HepG2 (cell line): Measurements from ENCODE around the gene INPP1. TPM values are rescaled to one million over a fixed set of nuclear protein-coding genes. Genes with fewer than 3 reads are reported as not detected.

Source experiments
- CAMTA2 ChIP-seq: sonication (generic); formaldehyde crosslinking; IDR thresholded peaks from 2 replicates; pipeline ENCODE4 v1.4.0; 2020; ENCODE audit warnings: mild to moderate bottlenecking, missing genetic modification reagents, borderline replicate concordance
- E2F2 ChIP-seq: sonication (generic); formaldehyde crosslinking; IDR thresholded peaks from 2 replicates; pipeline ENCODE4 v1.4.0; 2020; ENCODE audit warnings: missing genetic modification reagents, borderline replicate concordance
- FOXA3 ChIP-seq: IDR thresholded peaks from 2 replicates; pipeline ENCODE4 v1.6.1; 2016; ENCODE audit warnings: missing genetic modification reagents, missing compliant biosample characterization
- HNF4A ChIP-seq: sonication (generic); formaldehyde crosslinking; IDR thresholded peaks from 2 replicates; pipeline ENCODE4 v1.4.0; 2020; ENCODE audit warnings: missing genetic modification reagents
- MIER2 ChIP-seq: IDR thresholded peaks from 2 replicates; pipeline ENCODE4 v1.6.1; 2016; ENCODE audit warnings: missing biosample characterization, missing genetic modification reagents
- MXI1 ChIP-seq: IDR thresholded peaks from 3 replicates; pipeline ENCODE4 v1.6.1; 2012; ENCODE audit warnings: low read depth, low read length, inconsistent platforms, borderline replicate concordance
- PATZ1 ChIP-seq: sonication (generic); formaldehyde crosslinking; IDR thresholded peaks from 2 replicates; pipeline ENCODE4 v1.4.0; 2020; ENCODE audit warnings: missing genetic modification reagents
- SMAD1 ChIP-seq: sonication (generic); formaldehyde crosslinking; IDR thresholded peaks from 2 replicates; pipeline ENCODE4 v1.4.0; 2020; ENCODE audit warnings: missing genetic modification reagents, low read depth, mild to moderate bottlenecking, borderline replicate concordance
- STAG1 ChIP-seq: sonication (generic); formaldehyde crosslinking; IDR thresholded peaks from 2 replicates; pipeline ENCODE4 v1.4.0; 2020; ENCODE audit warnings: missing genetic modification reagents
- TAF1 ChIP-seq: sonication (generic); formaldehyde crosslinking; IDR thresholded peaks from 2 replicates; pipeline ENCODE4 v1.4.0; 2020; ENCODE audit warnings: missing genetic modification reagents
- TGIF2 ChIP-seq: IDR thresholded peaks from 2 replicates; pipeline ENCODE4 v1.6.1; 2016; ENCODE audit warnings: control low read depth, missing compliant biosample characterization
- ZNF33B ChIP-seq: sonication (generic); formaldehyde crosslinking; IDR thresholded peaks from 2 replicates; pipeline ENCODE4 v1.5.1; 2020; ENCODE audit warnings: mild to moderate bottlenecking, missing genetic modification reagents
- ZNF441 ChIP-seq: sonication (generic); formaldehyde crosslinking; IDR thresholded peaks from 2 replicates; pipeline ENCODE4 v1.7.0; 2021; ENCODE audit warnings: missing genetic modification reagents, borderline replicate concordance
- ZNF598 ChIP-seq: sonication (generic); formaldehyde crosslinking; IDR thresholded peaks from 2 replicates; pipeline ENCODE4 v1.5.1; 2020; ENCODE audit warnings: mild to moderate bottlenecking, missing genetic modification reagents, borderline replicate concordance
- ZNF773 ChIP-seq: sonication (generic); formaldehyde crosslinking; IDR thresholded peaks from 2 replicates; pipeline ENCODE4 v1.4.0; 2020; ENCODE audit warnings: missing genetic modification reagents, borderline replicate concordance
- ZZZ3 ChIP-seq: sonication (generic); formaldehyde crosslinking; IDR thresholded peaks from 2 replicates; pipeline ENCODE4 v1.4.0; 2020; ENCODE audit warnings: missing genetic modification reagents, mild to moderate bottlenecking, borderline replicate concordance
- polyA plus RNA-seq, 8 experiments: library from polyadenylated mRNA; depleted of rRNA in 3 of 8; stranded (reverse) in 7 of 8; unstranded in 1 of 8; fragments of >200 nt; fragmentation: Illumina TruSeq in 4 of 8; extraction: Trizol in 4 of 8; gene quantifications; 2 replicates each; pipeline versions ENCODE4 v1.2.1 to v1.2.3, GENCODE V29; 2011 to 2016; ENCODE audit warnings: low read depth in 4 of 8, missing spikeins in 1 of 8, mixed read lengths in 1 of 8; ENCODE audit not compliant: insufficient read depth in 1 of 8
- total RNA-seq, 5 experiments: library from RNA; depleted of rRNA; stranded (reverse); fragments of >200 nt; fragmentation: Illumina TruSeq; extraction: Trizol; gene quantifications; 2 replicates each; pipeline ENCODE4 v1.2.3, GENCODE V29; 2016; ENCODE audit warnings: low read depth in 1 of 5
- TF ChIP-seq, protein P1 (sequence below): sonication (generic); formaldehyde crosslinking; IDR thresholded peaks from 2 replicates; pipeline ENCODE4 v1.4.0; 2020; ENCODE audit warnings: missing genetic modification reagents, borderline replicate concordance
- TF ChIP-seq, protein P2 (sequence below), 2 experiments: sonication (generic) in 1 of 2; formaldehyde crosslinking in 1 of 2; IDR thresholded peaks; 2 replicates each; pipeline versions ENCODE4 v1.4.0 to v1.6.1; 2018 to 2020; ENCODE audit warnings: missing genetic modification reagents in 2 of 2, borderline replicate concordance in 1 of 2, low read depth in 1 of 2, mild to moderate bottlenecking in 1 of 2, missing biosample characterization in 1 of 2
- TF ChIP-seq, protein P3 (sequence below): sonication (generic); formaldehyde crosslinking; IDR thresholded peaks from 2 replicates; pipeline ENCODE4 v1.5.1; 2020; ENCODE audit warnings: mild to moderate bottlenecking, missing genetic modification reagents

Gene INPP1
- total and polyA plus RNA-seq, 2 of the 13 experiments (the other 11 are each of a cell fraction or from before 2014, with no cell fraction given) = 10.0 to 13.3 TPM

- TF ChIP-seq PATZ1 (CRISPR knock-in tag) (0 out of 2 replicates have a peak, but pooled peaks have one; percentile 27), ZNF441 (CRISPR knock-in tag) (0 out of 2 replicates have a peak, but pooled peaks have one; percentile 4), TGIF2 (CRISPR knock-in tag) (peak; percentile 88; the same call in 1 of the 2 replicates), MIER2 (CRISPR knock-in tag) (no peak), ZNF33B (0 out of 2 replicates have a peak, but pooled peaks have one; percentile 43), FOXA3 (CRISPR knock-in tag) (peak; percentile 37; the same call in 1 of the 2 replicates), E2F2 (CRISPR knock-in tag) (no peak), ZNF598 (CRISPR knock-in tag) (0 out of 2 replicates have a peak, but pooled peaks have one; percentile 24), ZNF773 (CRISPR knock-in tag) (no peak), CAMTA2 (CRISPR knock-in tag) (no peak), TAF1 (CRISPR knock-in tag) (peak; percentile 14; the same call in 1 of the 2 replicates), MXI1 (peak; percentile 7; the same call in 1 of the 3 replicates), SMAD1 (CRISPR knock-in tag) (0 out of 2 replicates have a peak, but pooled peaks have one; percentile 16), ZZZ3 (CRISPR knock-in tag) (no peak), STAG1 (peak; percentile 76), HNF4A (CRISPR knock-in tag) (peak; percentile 24; the same call in 1 of the 2 replicates)
- TF ChIP-seq, protein P1, sequence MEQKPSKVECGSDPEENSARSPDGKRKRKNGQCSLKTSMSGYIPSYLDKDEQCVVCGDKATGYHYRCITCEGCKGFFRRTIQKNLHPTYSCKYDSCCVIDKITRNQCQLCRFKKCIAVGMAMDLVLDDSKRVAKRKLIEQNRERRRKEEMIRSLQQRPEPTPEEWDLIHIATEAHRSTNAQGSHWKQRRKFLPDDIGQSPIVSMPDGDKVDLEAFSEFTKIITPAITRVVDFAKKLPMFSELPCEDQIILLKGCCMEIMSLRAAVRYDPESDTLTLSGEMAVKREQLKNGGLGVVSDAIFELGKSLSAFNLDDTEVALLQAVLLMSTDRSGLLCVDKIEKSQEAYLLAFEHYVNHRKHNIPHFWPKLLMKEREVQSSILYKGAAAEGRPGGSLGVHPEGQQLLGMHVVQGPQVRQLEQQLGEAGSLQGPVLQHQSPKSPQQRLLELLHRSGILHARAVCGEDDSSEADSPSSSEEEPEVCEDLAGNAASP (CRISPR knock-in tag) = peak; percentile 59; the same call in 1 of the 2 replicates
- TF ChIP-seq, protein P2, sequence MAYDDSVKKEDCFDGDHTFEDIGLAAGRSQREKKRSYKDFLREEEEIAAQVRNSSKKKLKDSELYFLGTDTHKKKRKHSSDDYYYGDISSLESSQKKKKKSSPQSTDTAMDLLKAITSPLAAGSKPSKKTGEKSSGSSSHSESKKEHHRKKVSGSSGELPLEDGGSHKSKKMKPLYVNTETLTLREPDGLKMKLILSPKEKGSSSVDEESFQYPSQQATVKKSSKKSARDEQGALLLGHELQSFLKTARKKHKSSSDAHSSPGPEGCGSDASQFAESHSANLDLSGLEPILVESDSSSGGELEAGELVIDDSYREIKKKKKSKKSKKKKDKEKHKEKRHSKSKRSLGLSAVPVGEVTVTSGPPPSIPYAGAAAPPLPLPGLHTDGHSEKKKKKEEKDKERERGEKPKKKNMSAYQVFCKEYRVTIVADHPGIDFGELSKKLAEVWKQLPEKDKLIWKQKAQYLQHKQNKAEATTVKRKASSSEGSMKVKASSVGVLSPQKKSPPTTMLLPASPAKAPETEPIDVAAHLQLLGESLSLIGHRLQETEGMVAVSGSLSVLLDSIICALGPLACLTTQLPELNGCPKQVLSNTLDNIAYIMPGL (CRISPR knock-in tag; IDR thresholded peaks at IDR 0.05; ENCODE audit: borderline replicate concordance in 1 of 2, low read depth in 1 of 2) = peak in 1 of 2 experiments; percentile 91; a peak in 2 of 4 replicates
- TF ChIP-seq, protein P3, sequence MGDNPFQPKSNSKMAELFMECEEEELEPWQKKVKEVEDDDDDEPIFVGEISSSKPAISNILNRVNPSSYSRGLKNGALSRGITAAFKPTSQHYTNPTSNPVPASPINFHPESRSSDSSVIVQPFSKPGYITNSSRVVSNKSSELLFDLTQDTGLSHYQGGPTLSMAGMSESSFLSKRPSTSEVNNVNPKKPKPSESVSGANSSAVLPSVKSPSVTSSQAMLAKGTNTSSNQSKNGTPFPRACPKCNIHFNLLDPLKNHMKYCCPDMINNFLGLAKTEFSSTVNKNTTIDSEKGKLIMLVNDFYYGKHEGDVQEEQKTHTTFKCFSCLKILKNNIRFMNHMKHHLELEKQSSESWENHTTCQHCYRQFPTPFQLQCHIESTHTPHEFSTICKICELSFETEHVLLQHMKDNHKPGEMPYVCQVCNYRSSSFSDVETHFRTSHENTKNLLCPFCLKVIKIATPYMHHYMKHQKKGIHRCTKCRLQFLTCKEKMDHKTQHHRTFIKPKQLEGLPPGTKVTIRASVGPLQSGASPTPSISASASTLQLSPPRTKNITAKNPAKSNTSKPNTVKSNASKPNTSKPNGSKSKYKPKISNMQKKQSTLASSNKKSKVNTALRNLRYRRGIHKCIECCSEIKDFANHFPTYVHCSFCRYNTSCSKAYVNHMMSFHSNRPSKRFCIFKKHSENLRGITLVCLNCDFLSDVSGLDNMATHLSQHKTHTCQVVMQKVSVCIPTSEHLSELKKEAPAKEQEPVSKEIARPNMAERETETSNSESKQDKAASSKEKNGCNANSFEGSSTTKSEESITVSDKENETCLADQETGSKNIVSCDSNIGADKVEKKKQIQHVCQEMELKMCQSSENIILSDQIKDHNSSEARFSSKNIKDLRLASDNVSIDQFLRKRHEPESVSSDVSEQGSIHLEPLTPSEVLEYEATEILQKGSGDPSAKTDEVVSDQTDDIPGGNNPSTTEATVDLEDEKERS (CRISPR knock-in tag) = peak; percentile 59; the same call in 1 of the 2 replicates
Measured at GRCh38 chr2:190344276-190344827, 963 bp downstream of the INPP1 start (continued).
